A673 (cell line): ENCODE data around the gene HMGCS1. TPM values are rescaled to one million over a fixed set of nuclear protein-coding genes. Genes with fewer than 3 reads are reported as not detected.

Experiments
- BruUV-seq: library from RNA; stranded (reverse); fragments of 400-500 nt; replicated peaks from 2 replicates; lab custom pipeline; 2021; lab: Mats Ljungman, UMichigan
- CTCF ChIA-PET: fragments of 300-600 bp; sonication (Branson Sonifier 250); formaldehyde crosslinking; loops from one replicate; lab custom pipeline; 2022; ENCODE audit warnings: antibody characterized with exemption; lab: Charles Lee
- POLR2A ChIA-PET: fragments of 300-600 bp; sonication (Branson Sonifier 250); formaldehyde crosslinking; loops from one replicate; lab custom pipeline; 2022; ENCODE audit warnings: antibody characterized with exemption; ENCODE audit not compliant: low non-redundant PET; lab: Charles Lee
- DNase-seq: peaks from one replicate; pipeline ENCODE4 v3.0.0-alpha.2; 2015; ENCODE audit warnings: low spot score
- H3K27ac ChIP-seq: fragments of 200-600 bp; sonication (generic); 2 replicates; pipeline ENCODE4 v1.5.1; 2016; ENCODE audit warnings: mixed run types, low read depth, mild to moderate bottlenecking, mixed read lengths, antibody characterized with exemption, low read length; ENCODE audit not compliant: poor library complexity, severe bottlenecking
- H3K27me3 ChIP-seq: fragments of 200-600 bp; sonication (generic); replicated peaks from 2 replicates; pipeline ENCODE4 v1.6.1; 2017; ENCODE audit warnings: mixed run types, low read depth, mild to moderate bottlenecking, mixed read lengths, antibody characterized with exemption, low read length; ENCODE audit not compliant: insufficient read depth, poor library complexity
- H3K36me3 ChIP-seq: fragments of 200-600 bp; sonication (generic); 2 replicates; pipeline ENCODE4 v1.6.1; 2016; ENCODE audit warnings: mixed run types, mild to moderate bottlenecking, mixed read lengths, antibody characterized with exemption, low read length; ENCODE audit not compliant: insufficient read depth, poor library complexity, severe bottlenecking
- H3K4me1 ChIP-seq: fragments of 200-600 bp; sonication (generic); 2 replicates; pipeline ENCODE4 v1.6.1; 2017; ENCODE audit warnings: mixed run types, mild to moderate bottlenecking, mixed read lengths, antibody characterized with exemption, low read length; ENCODE audit not compliant: insufficient read depth, poor library complexity, severe bottlenecking
- H3K4me3 ChIP-seq: fragments of 200-600 bp; sonication (generic); 2 replicates; pipeline ENCODE4 v1.5.1; 2016; ENCODE audit warnings: low read depth, mixed run types, mild to moderate bottlenecking, mixed read lengths, low read length; ENCODE audit not compliant: poor library complexity, severe bottlenecking
- H3K9me3 ChIP-seq: fragments of 200-600 bp; sonication (generic); 2 replicates; pipeline ENCODE4 v1.6.1; 2016; ENCODE audit warnings: mixed run types, low read depth, mild to moderate bottlenecking, mixed read lengths, antibody characterized with exemption, low read length; ENCODE audit not compliant: poor library complexity, severe bottlenecking
- CTCF ChIP-seq: fragments of 300-800, 200-600 bp; sonication (generic); conservative IDR thresholded peaks from 2 replicates; pipeline ENCODE4 v1.5.1; 2017; ENCODE audit warnings: low read depth, mild to moderate bottlenecking, antibody characterized with exemption, low read length, moderate library complexity, mixed read lengths
- EZH2 ChIP-seq: fragments of 200-600 bp; sonication (generic); IDR thresholded peaks from 2 replicates; pipeline ENCODE4 v1.6.1; 2017; ENCODE audit warnings: borderline replicate concordance, low read depth, mild to moderate bottlenecking, mixed read lengths, antibody characterized with exemption, low read length; ENCODE audit not compliant: poor library complexity, severe bottlenecking
- intact Hi-C: fragments of 100-400 bp; cut with micrococcal nuclease; formaldehyde crosslinking; loops from one replicate; pipeline ENCODE4 v1.10.0; 2022; ENCODE audit not compliant: unreplicated experiment
- total RNA-seq: library from RNA; stranded (reverse); gene quantifications from 2 replicates; pipeline ENCODE4 v1.2.3, GENCODE V29; 2021

Gene HMGCS1
- total RNA-seq, 1 experiment from 2014 or later: 162 TPM

DNA sequence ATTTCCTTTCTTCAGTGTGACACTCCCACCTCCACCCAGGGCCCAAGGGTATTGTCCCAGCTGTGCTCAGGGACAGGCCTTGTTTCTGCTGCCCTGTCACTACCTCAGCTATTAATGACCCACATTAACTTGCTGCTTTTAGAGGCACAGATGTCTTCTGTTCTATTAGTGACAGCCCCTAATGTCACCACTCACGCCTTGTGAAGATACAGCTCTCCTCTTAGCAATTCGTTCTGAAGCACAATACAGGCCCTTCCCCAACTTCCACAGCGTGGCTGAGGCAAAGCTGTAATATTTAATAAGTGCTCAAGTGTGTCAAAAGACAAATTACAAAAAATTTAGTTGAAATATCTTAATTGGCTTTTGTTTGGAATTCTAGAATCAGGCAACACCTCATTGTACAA, 44.7 kb upstream of the HMGCS1 start:
- POLR2A ChIA-PET: no interaction called here
- no peak overlapping the region for H3K4me3 ChIP-seq
- H3K27ac ChIP-seq: no peak overlapping the region
- BruUV-seq: no TSS peak
- DNase-seq: no peak
- no peaks in the 10 kb centered on the region for H3K36me3 ChIP-seq
- H3K9me3 ChIP-seq: no peaks in the 10 kb centered on the region
- no peaks in the 10 kb centered on the region for H3K4me1 ChIP-seq
- CTCF ChIA-PET: no interaction called here
- intact Hi-C loops: no loop called here
- TF ChIP-seq EZH2: no peak
- no peak for TF ChIP-seq CTCF
- no peaks in the 10 kb centered on the region for H3K27me3 ChIP-seq

GRCh38 chr5:43357067-43357466, 43.9 kb upstream of the HMGCS1 start:
- Histone ChIP-seq H3K4me1 (no peaks in the 10 kb centered on the region), H3K36me3 (no peaks in the 10 kb centered on the region), H3K4me3 (no peak overlapping the region), H3K9me3 (no peaks in the 10 kb centered on the region), H3K27ac (no peak overlapping the region), H3K27me3 (no peaks in the 10 kb centered on the region)
- intact Hi-C loops: no loop called here
- no peak for TF ChIP-seq CTCF
- TF ChIP-seq EZH2: no peak
- POLR2A ChIA-PET: no interaction called here
- no peak for DNase-seq
- BruUV-seq: no TSS peak
- CTCF ChIA-PET: no interaction called here

DNA sequence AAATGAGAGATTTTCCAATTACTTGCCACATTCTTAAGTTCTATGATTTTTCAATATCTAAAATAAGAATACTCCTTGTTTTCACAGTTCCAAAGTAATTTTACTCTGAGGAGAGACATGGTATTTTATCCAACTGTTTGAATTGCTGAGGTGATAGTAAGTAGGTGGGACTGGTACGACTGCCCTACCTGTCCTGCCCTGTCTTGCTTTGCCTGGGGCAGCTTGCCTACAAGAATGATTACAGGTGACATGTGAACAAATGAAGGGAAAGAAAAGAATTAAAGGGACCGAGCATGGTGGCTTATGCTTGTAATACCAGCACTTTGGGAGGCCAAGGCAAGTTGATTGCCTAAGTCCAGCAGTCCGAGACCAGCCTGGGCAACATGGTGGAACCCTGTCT, 41.6 kb upstream of the HMGCS1 start:
- ChIA-PET POLR2A (no interaction called here), CTCF (no interaction called here)
- Histone ChIP-seq H3K36me3 (no peaks in the 10 kb centered on the region), H3K27ac (no peak overlapping the region), H3K9me3 (no peaks in the 10 kb centered on the region), H3K27me3 (no peaks in the 10 kb centered on the region), H3K4me3 (no peak overlapping the region), H3K4me1 (no peaks in the 10 kb centered on the region)
- no TSS peak for BruUV-seq
- no peak for DNase-seq
- TF ChIP-seq EZH2 (no peak), CTCF (no peak)
- intact Hi-C loops: no loop called here
